Colonic mucosa (tissue), 4 donors: ENCODE measurements around the gene TLCD4. TPM values are rescaled to one million over a fixed set of nuclear protein-coding genes. Genes with fewer than 3 reads are reported as not detected.
A peak's percentile ranks its signal among the peaks of the same experiment; 100 is the strongest.

Source experiments
- DNase-seq: peaks from one replicate; pipeline ENCODE4 v3.0.0-alpha.2; 2020
- H3K27ac ChIP-seq: fragments of 200-600 bp; one replicate; pipeline ENCODE4 v1.8.0; 2021
- H3K27me3 ChIP-seq: fragments of 200-600 bp; one replicate; pipeline ENCODE4 v1.8.0; 2021
- H3K36me3 ChIP-seq: fragments of 200-600 bp; one replicate; pipeline ENCODE4 v1.8.0; 2021
- H3K4me1 ChIP-seq: fragments of 200-600 bp; one replicate; pipeline ENCODE4 v1.8.0; 2021; ENCODE audit warnings: mild to moderate bottlenecking
- H3K4me3 ChIP-seq: fragments of 200-600 bp; one replicate; pipeline ENCODE4 v1.8.0; 2021
- H3K9ac ChIP-seq, 2 donors: one replicate each; pipeline ENCODE4 v1.7.0; 2013; ENCODE audit warnings: control low read depth in 2 of 2, low read depth in 2 of 2, low read length in 2 of 2
- H3K9me3 ChIP-seq: fragments of 200-600 bp; one replicate; pipeline ENCODE4 v1.8.0; 2021
- intact Hi-C: fragments of 100-400 bp; cut with DNase I; formaldehyde crosslinking; loops from one replicate; pipeline ENCODE4 v1.14.1; 2022
- total RNA-seq, 2 donors: library from RNA; stranded (reverse); fragmentation: NEBNext Ultra II Directional in 1 of 2; extraction: Animal tissue kit (Norgen Biotek cat#: 25700) in 1 of 2; gene quantifications; one replicate each; pipeline ENCODE4 v1.2.1, GENCODE V29; 2021
- TF ChIP-seq, protein P1 (sequence below): fragments of 200-600 bp; IDR thresholded peaks from one replicate; pipeline ENCODE4 v1.8.0; 2022; ENCODE audit warnings: antibody characterized with exemption, mild to moderate bottlenecking
- donor health status: healthy.
- donor health status: DM: no; HTN: no; CAD: no.
- donor health status: DM: no; HTN: no; CAD: no.

The TLCD4 gene
- total RNA-seq, 2 donors from 2014 or later, result 28.3 to 46.0 TPM

DNA sequence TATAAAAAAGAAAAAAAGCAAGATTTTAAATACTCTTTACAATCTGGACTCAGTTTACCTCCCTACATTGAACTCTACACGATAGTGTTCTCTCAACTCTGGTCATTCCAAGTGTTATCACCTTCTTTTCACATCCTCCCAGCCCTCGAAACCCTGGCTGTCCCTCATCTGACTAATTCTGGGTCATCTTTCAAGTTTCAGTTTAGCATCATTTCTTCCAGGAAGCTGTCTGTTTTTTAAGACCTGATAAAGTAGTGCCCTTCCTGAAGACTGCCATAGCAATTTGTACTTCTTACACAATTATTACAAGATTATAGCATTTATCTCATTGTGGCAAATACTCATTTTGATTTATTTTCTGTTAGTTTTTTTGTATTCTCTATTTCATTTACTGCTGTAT lies 45.6 kb upstream of the TLCD4 start:
- TF ChIP-seq, protein P1, sequence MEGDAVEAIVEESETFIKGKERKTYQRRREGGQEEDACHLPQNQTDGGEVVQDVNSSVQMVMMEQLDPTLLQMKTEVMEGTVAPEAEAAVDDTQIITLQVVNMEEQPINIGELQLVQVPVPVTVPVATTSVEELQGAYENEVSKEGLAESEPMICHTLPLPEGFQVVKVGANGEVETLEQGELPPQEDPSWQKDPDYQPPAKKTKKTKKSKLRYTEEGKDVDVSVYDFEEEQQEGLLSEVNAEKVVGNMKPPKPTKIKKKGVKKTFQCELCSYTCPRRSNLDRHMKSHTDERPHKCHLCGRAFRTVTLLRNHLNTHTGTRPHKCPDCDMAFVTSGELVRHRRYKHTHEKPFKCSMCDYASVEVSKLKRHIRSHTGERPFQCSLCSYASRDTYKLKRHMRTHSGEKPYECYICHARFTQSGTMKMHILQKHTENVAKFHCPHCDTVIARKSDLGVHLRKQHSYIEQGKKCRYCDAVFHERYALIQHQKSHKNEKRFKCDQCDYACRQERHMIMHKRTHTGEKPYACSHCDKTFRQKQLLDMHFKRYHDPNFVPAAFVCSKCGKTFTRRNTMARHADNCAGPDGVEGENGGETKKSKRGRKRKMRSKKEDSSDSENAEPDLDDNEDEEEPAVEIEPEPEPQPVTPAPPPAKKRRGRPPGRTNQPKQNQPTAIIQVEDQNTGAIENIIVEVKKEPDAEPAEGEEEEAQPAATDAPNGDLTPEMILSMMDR, result no peak
- intact Hi-C loops, result loop anchor here (10.0 kb wide), 1 partner anchor 163 kb away; the partner anchor contains the start of gene RWDD3
- peak overlapping the region; percentile 87 for H3K27ac ChIP-seq
- H3K4me3 ChIP-seq, result no peak overlapping the region
- H3K4me1 ChIP-seq, result no peaks in the 10 kb centered on the region
- no peaks in the 10 kb centered on the region for H3K36me3 ChIP-seq
- H3K9ac ChIP-seq, result peak overlapping the region in 1 of 2 donors; percentile 93
- DNase-seq, result no peak
- H3K9me3 ChIP-seq, result no peaks in the 10 kb centered on the region
- no peaks in the 10 kb centered on the region for H3K27me3 ChIP-seq

DNA sequence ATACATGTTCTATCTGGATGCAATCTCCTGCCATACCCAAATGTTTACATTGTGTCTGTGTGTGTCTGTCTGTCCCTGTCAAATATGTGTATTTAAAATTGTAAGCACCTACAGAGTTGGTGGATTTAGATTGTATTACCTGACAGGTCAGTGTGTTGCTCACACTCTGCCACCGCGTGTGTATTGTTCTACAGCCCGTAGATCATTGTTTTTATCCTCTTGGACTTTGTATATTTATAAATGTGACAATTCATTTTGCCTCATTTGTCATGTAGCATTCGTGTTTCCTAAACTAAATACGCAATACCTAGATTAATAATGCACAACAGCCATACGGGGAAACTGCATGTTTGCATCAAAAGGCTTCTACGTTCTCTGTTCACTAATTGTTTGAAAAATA lies 45.0 kb upstream of the TLCD4 start:
- TF ChIP-seq, protein P1, result no peak
- Histone ChIP-seq H3K36me3 (no peaks in the 10 kb centered on the region), H3K9me3 (no peaks in the 10 kb centered on the region), H3K9ac (peak overlapping the region; percentile 81 to 93), H3K27ac (peak overlapping the region; percentile 87), H3K4me3 (peak overlapping the region; percentile 50), H3K4me1 (no peaks in the 10 kb centered on the region), H3K27me3 (no peaks in the 10 kb centered on the region)
- DNase-seq, result no peak
- intact Hi-C loops, result loop anchor here (10.0 kb wide), 1 partner anchor 163 kb away; the partner anchor contains the start of gene RWDD3

DNA sequence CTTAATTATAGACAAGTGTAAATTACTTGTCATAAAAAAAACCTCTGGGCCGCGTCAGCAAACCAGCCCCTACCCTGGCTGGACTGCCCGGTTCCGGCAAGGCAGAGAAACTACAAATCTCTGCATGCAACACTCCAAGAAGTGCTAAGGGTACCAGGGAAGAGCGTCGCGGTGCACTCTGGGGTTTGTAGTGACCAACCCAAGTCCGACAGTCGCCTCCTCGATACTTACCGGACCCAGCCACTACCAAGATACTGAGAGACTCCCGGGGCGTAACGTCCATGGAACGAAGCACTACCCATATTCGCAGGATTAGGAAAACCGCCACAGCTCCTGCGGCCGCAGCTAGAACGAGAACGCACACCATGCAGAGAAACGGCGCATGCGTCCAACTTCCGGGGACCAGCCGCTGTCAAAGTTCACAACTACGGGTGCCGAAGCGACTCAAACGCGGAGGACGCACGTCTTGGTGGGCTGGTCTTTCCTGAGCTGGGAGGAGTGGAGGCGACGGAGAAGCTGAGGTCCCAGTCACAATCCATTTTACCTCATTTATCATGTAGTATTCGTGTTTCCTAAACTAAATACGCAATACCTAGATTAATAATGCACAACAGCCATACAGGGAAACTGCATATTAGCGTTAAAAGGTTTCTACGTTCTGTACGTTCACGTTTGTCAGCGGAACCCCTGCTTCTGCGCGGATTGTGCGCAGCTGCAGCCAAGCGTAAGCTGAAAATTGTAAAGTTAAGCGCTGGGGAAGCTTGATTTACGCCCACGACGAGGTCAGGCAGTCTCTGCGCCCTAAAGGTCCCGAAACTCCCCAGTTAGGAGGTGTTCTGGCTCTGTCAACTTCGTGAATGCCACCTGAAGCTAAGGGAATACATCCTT lies 44.4 kb upstream of the TLCD4 start, which contains the start of gene ALG14:
Gene ALG14 (minus strand): TSS at position 420 of the 888 bp plus-strand sequence. CDS start 53 bp downstream, at position 367.
- H3K4me1 ChIP-seq, result no peaks in the 10 kb centered on the region
- peak within 1 kb of the TSS; percentile 50 for H3K4me3 ChIP-seq
- H3K9ac ChIP-seq, result peak within 1 kb of the TSS; percentile 81 to 93
- peak; percentile 97 for DNase-seq
- no peaks in the 10 kb centered on the region for H3K27me3 ChIP-seq
- intact Hi-C loops, result loop anchor here (10.0 kb wide), 1 partner anchor 162 kb away; the partner anchor contains the start of gene RWDD3
- H3K27ac ChIP-seq, result peak within 1 kb of the TSS; percentile 87
- no peaks in the 10 kb centered on the region for H3K36me3 ChIP-seq
- TF ChIP-seq, protein P1, result no peak
- no peaks in the 10 kb centered on the region for H3K9me3 ChIP-seq

DNA sequence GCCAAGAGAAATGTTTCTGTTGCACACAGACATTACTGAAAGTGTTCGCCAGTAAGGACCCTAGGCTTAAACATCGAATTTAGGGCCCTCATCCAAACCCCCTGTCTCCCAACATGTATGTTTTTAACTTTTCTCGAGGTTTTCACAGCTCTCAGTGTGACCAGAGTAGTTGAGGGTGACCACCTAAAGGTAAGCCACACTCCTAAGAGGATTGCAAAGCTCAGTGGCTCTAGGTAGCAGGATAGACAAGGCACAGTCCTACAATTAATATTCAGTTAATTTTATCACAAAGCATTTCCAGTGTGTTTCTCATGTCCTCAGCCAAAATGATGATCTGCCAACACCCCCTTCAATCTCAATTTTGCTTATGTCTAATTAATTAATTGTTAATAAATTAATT lies 43.7 kb upstream of the TLCD4 start:
- Histone ChIP-seq H3K27ac (peak overlapping the region; percentile 87), H3K27me3 (no peaks in the 10 kb centered on the region), H3K9ac (peak overlapping the region; percentile 81 to 93), H3K4me1 (no peaks in the 10 kb centered on the region), H3K4me3 (peak overlapping the region; percentile 50), H3K36me3 (no peaks in the 10 kb centered on the region), H3K9me3 (no peaks in the 10 kb centered on the region)
- TF ChIP-seq, protein P1, result no peak
- intact Hi-C loops, result loop anchor here (10.0 kb wide), 1 partner anchor 161 kb away; the partner anchor contains the start of gene RWDD3
- DNase-seq, result no peak

DNA sequence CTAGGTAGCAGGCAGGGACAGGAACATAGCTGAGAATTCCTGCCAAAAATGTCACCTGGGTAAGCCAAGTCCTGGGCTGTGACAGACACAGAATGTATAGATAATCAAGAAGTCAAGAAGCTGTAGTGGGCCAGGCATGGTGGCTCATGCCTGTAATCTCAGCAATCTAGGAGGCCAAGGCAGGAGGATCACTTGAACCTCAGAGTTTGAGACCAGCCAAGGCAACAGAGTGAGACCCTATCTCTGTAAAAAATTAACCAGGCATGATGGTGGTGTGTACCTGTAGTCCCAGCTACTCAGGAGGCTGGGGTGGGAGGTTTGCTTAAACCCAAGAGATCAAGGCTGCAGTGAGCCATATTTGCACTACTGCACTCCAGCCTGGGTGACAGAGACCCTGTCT lies 41.1 kb upstream of the TLCD4 start:
- H3K27ac ChIP-seq, result peak overlapping the region; percentile 42
- no peak for DNase-seq
- intact Hi-C loops, result loop anchor here (10.0 kb wide), 1 partner anchor 159 kb away; the partner anchor contains the start of gene RWDD3

More for the DNA sequence above, 41.1 kb upstream of the TLCD4 start:
- H3K4me1 ChIP-seq, result no peaks in the 10 kb centered on the region
- TF ChIP-seq, protein P1, result no peak
- H3K36me3 ChIP-seq, result no peaks in the 10 kb centered on the region
- H3K27me3 ChIP-seq, result no peaks in the 10 kb centered on the region
- no peak overlapping the region for H3K9ac ChIP-seq
- no peak overlapping the region for H3K4me3 ChIP-seq
- no peaks in the 10 kb centered on the region for H3K9me3 ChIP-seq
